Measurements from ENCODE around the gene ITPR3. TPM values are rescaled to one million over a fixed set of nuclear protein-coding genes. Genes with fewer than 3 reads are reported as not detected.

ITPR3 gene
- total RNA-seq, 2 donors from 2014 or later, result 106 to 108 TPM

Small RNA genes lying within 50 kb of the gene (microRNA-seq; reads per million reads assigned to microRNA genes)
- 10.9 to 11.2 reads per million in 2 donors for gene MIR3934

Other genes with a start within 250 kb of the ITPR3 start
- 10 to 100 TPM in 1 of 2 donors, 1 to 10 TPM in 1; 4.1 to 14.7 TPM for gene KIFC1, start 229.5 kb upstream of the ITPR3 start, total RNA-seq
- 10 to 100 TPM; 28.3 to 41.2 TPM for gene PHF1, start 210.3 kb upstream of the ITPR3 start, total RNA-seq
- gene CUTA, start 203.2 kb upstream of the ITPR3 start, total RNA-seq, result 100 to 1,000 TPM; 162 to 169 TPM
- gene SYNGAP1, start 201.3 kb upstream of the ITPR3 start, total RNA-seq, result 1 to 10 TPM; 6.8 to 9.1 TPM
- 1 to 10 TPM; 3.9 to 7.9 TPM for gene ZBTB9, start 166.7 kb upstream of the ITPR3 start, total RNA-seq
- gene BAK1, start 41.0 kb upstream of the ITPR3 start, total RNA-seq, result 10 to 100 TPM; 85.6 to 93.5 TPM
- 10 to 100 TPM; 40.5 to 52.6 TPM for gene UQCC2, start 90.4 kb downstream of the ITPR3 start, total RNA-seq
- 1 to 10 TPM in 1 of 2 donors, under 1 TPM in 1; 0.45 to 2.4 TPM for gene IP6K3, start 125.6 kb downstream of the ITPR3 start, total RNA-seq
- 10 to 100 TPM; 62.6 to 66.7 TPM for gene LEMD2, start 167.8 kb downstream of the ITPR3 start, total RNA-seq
- gene MLN, start 182.7 kb downstream of the ITPR3 start, total RNA-seq, result not detected

All from left colon (tissue), 2 donors.